Measurements from ENCODE around the gene MRTO4. TPM values are rescaled to one million over a fixed set of nuclear protein-coding genes. Genes with fewer than 3 reads are reported as not detected.

MRTO4 gene
- total and polyA plus RNA-seq, 9 of the 15 experiments (the other 6 are each of a cell fraction or from before 2014, with no cell fraction given), result 62.0 to 173 (median 146) TPM

GRCh38 chr1:19209439-19209989 lies 42.1 kb upstream of the MRTO4 start (continued):
- TF ChIP-seq TEAD4 (IDR thresholded peaks at IDR 0.05; ENCODE audit: low read length) (peak; percentile 54), TEAD4 (CRISPR knock-in tag; IDR thresholded peaks at IDR 0.05; ENCODE audit: borderline replicate concordance) (no peak), HBP1 (CRISPR knock-in tag; IDR thresholded peaks at IDR 0.05) (no peak), ARID1B (IDR thresholded peaks at IDR 0.05) (peak; percentile 36; the same call in 1 of the 2 replicates), SRSF3 (IDR thresholded peaks at IDR 0.05; ENCODE audit: insufficient read depth, low read length) (0 out of 2 replicates have a peak, but pooled peaks have one; percentile 53), DDX20 (tag; IDR thresholded peaks at IDR 0.05; ENCODE audit: low read depth) (no peak), USF1 (CRISPR knock-in tag; IDR thresholded peaks at IDR 0.05) (peak; percentile 56), SMARCE1 (IDR thresholded peaks at IDR 0.05) (peak; percentile 66; the same call in 1 of the 2 replicates), TCF15 (CRISPR knock-in tag; IDR thresholded peaks at IDR 0.05) (no peak), ETS1 (conservative IDR thresholded peaks at IDR 0.05; ENCODE audit: control insufficient read depth, low read depth, low read length) (peak; percentile 50), SAP30 (IDR thresholded peaks at IDR 0.05; ENCODE audit: borderline replicate concordance, insufficient read depth, low read depth, low read length, poor library complexity, severe bottlenecking) (peak; percentile 45), MYNN (IDR thresholded peaks at IDR 0.05) (no peak), MYNN (CRISPR knock-in tag; IDR thresholded peaks at IDR 0.05) (no peak), MAFG (tag; conservative IDR thresholded peaks at IDR 0.05) (peak; percentile 85), HDAC2 (IDR thresholded peaks at IDR 0.05) (peak; percentile 80), PURB (CRISPR knock-in tag; IDR thresholded peaks at IDR 0.05; ENCODE audit: low read depth) (0 out of 2 replicates have a peak, but pooled peaks have one; percentile 28)
- TF ChIP-seq, protein P1, sequence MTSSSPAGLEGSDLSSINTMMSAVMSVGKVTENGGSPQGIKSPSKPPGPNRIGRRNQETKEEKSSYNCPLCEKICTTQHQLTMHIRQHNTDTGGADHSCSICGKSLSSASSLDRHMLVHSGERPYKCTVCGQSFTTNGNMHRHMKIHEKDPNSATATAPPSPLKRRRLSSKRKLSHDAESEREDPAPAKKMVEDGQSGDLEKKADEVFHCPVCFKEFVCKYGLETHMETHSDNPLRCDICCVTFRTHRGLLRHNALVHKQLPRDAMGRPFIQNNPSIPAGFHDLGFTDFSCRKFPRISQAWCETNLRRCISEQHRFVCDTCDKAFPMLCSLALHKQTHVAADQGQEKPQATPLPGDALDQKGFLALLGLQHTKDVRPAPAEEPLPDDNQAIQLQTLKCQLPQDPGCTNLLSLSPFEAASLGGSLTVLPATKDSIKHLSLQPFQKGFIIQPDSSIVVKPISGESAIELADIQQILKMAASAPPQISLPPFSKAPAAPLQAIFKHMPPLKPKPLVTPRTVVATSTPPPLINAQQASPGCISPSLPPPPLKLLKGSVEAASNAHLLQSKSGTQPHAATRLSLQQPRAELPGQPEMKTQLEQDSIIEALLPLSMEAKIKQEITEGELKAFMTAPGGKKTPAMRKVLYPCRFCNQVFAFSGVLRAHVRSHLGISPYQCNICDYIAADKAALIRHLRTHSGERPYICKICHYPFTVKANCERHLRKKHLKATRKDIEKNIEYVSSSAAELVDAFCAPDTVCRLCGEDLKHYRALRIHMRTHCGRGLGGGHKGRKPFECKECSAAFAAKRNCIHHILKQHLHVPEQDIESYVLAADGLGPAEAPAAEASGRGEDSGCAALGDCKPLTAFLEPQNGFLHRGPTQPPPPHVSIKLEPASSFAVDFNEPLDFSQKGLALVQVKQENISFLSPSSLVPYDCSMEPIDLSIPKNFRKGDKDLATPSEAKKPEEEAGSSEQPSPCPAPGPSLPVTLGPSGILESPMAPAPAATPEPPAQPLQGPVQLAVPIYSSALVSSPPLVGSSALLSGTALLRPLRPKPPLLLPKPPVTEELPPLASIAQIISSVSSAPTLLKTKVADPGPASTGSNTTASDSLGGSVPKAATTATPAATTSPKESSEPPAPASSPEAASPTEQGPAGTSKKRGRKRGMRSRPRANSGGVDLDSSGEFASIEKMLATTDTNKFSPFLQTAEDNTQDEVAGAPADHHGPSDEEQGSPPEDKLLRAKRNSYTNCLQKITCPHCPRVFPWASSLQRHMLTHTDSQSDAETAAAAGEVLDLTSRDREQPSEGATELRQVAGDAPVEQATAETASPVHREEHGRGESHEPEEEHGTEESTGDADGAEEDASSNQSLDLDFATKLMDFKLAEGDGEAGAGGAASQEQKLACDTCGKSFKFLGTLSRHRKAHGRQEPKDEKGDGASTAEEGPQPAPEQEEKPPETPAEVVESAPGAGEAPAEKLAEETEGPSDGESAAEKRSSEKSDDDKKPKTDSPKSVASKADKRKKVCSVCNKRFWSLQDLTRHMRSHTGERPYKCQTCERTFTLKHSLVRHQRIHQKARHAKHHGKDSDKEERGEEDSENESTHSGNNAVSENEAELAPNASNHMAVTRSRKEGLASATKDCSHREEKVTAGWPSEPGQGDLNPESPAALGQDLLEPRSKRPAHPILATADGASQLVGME (CRISPR knock-in tag; IDR thresholded peaks at IDR 0.05), result no peak

Data from K562 (cell line).